Activated T-cell treated with anti-CD3 and anti-CD28 coated beads for 1 hour (primary cell): ENCODE measurements around the gene OLFM2.
A peak's percentile ranks its signal among the peaks of the same experiment; 100 is the strongest.

Experiments used
- DNase-seq: peaks from one replicate; pipeline ENCODE4 v3.0.0-alpha.2; 2020; ENCODE audit warnings: low read depth

The OLFM2 gene

GRCh38 chr19:9906475-9907087 is 29.7 kb downstream of the OLFM2 start:
- no peak for DNase-seq

- DNase-seq, result no peak
Measured at GRCh38 chr19:9903336-9903735, 33.0 kb downstream of the OLFM2 start.

- DNase-seq, result no peak
Measured at GRCh38 chr19:9901642-9902041, 34.7 kb downstream of the OLFM2 start.

- no peak for DNase-seq
Measured at GRCh38 chr19:9901020-9901419, 35.3 kb downstream of the OLFM2 start.

GRCh38 chr19:9891609-9892373 is 44.5 kb downstream of the OLFM2 start:
- no peak for DNase-seq

- DNase-seq, result no peak
Measured at GRCh38 chr19:9885077-9885552, 51.2 kb downstream of the OLFM2 start.

GRCh38 chr19:9883764-9884163 is 52.6 kb downstream of the OLFM2 start:
- DNase-seq, result no peak

- DNase-seq, result no peak
Measured at GRCh38 chr19:9883231-9883758, 53.0 kb downstream of the OLFM2 start.

- no peak for DNase-seq
Measured at GRCh38 chr19:9881720-9882119, 54.6 kb downstream of the OLFM2 start.

GRCh38 chr19:9878511-9879196 is 57.7 kb downstream of the OLFM2 start:
- no peak for DNase-seq

- no peak for DNase-seq
Measured at GRCh38 chr19:9877780-9878510, 58.4 kb downstream of the OLFM2 start.

GRCh38 chr19:9875796-9876195 is 60.5 kb downstream of the OLFM2 start:
- no peak for DNase-seq

- DNase-seq, result no peak
Measured at GRCh38 chr19:9875031-9875627, 61.2 kb downstream of the OLFM2 start.

GRCh38 chr19:9872618-9873242 is 63.6 kb downstream of the OLFM2 start:
- DNase-seq, result no peak

- no peak for DNase-seq
Measured at GRCh38 chr19:9871626-9872338, 64.5 kb downstream of the OLFM2 start.

- DNase-seq, result no peak
Measured at GRCh38 chr19:9868983-9869617, 67.2 kb downstream of the OLFM2 start.

- peak; percentile 14 for DNase-seq
Measured at GRCh38 chr19:9865732-9866501, 70.4 kb downstream of the OLFM2 start.

GRCh38 chr19:9863759-9864158 is 72.6 kb downstream of the OLFM2 start:
- no peak for DNase-seq

GRCh38 chr19:9862938-9863337 is 73.4 kb downstream of the OLFM2 start:
- no peak for DNase-seq
